OCI-LY1 (cell line): Measurements from ENCODE around the gene STK32B.

Experiments
- EZH2 ChIP-seq: fragments of 200-600 bp; sonication (generic), shearing (Covaris generic); IDR thresholded peaks from 2 replicates; pipeline ENCODE4 v1.8.0; 2017; ENCODE audit warnings: borderline replicate concordance, mixed run types, mild to moderate bottlenecking, antibody characterized with exemption, low read length, moderate library complexity, mixed read lengths
- TF ChIP-seq, protein P1 (sequence below): fragments of 200-600 bp; sonication (generic), shearing (Covaris generic); IDR thresholded peaks from 2 replicates; pipeline ENCODE4 v1.5.1; 2017; ENCODE audit warnings: mild to moderate bottlenecking, antibody characterized with exemption, low read length, moderate library complexity, mixed read lengths

DNA sequence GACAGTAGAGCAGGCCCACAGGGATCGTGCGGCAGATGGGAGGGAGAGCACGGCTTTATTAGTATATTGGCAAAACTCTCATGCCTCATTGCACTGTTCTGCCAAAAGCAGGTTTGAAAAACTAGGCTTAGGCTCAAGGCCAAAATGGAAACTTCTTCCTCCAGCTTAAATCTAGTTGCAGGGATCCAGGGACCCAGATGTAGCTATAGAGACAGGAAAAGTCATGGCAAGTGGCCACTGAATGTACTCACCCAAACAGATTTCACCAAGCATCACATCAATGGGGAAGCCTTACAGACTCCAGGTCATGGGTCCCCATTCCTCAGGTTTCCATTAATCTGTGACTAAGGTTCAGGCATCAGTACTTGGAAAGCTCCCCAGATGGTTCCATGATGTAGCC lies 149.2 kb downstream of the STK32B start:
- no peak for TF ChIP-seq EZH2
- TF ChIP-seq, protein P1, sequence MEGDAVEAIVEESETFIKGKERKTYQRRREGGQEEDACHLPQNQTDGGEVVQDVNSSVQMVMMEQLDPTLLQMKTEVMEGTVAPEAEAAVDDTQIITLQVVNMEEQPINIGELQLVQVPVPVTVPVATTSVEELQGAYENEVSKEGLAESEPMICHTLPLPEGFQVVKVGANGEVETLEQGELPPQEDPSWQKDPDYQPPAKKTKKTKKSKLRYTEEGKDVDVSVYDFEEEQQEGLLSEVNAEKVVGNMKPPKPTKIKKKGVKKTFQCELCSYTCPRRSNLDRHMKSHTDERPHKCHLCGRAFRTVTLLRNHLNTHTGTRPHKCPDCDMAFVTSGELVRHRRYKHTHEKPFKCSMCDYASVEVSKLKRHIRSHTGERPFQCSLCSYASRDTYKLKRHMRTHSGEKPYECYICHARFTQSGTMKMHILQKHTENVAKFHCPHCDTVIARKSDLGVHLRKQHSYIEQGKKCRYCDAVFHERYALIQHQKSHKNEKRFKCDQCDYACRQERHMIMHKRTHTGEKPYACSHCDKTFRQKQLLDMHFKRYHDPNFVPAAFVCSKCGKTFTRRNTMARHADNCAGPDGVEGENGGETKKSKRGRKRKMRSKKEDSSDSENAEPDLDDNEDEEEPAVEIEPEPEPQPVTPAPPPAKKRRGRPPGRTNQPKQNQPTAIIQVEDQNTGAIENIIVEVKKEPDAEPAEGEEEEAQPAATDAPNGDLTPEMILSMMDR: no peak
